Mesenchymal stem cell (in vitro differentiated cells and primary cell): ENCODE data around the gene WNT5B.

Experiments used
- DNase-seq: peaks from one replicate; pipeline ENCODE4 v3.0.0-alpha.2; 2013
- H2AFZ ChIP-seq: one replicate; pipeline ENCODE4 v1.6.1; 2013; ENCODE audit warnings: low read depth, mild to moderate bottlenecking, control low read depth, inconsistent platforms, low read length, moderate library complexity
- H2AK5ac ChIP-seq: 2 replicates; pipeline ENCODE4 v1.6.1; 2013; ENCODE audit warnings: low read length, moderate library complexity, mild to moderate bottlenecking, inconsistent platforms; ENCODE audit not compliant: severe bottlenecking
- H2BK120ac ChIP-seq: one replicate; pipeline ENCODE4 v1.6.1; 2013; ENCODE audit warnings: low read depth, mild to moderate bottlenecking, inconsistent platforms, low read length, moderate library complexity
- H2BK12ac ChIP-seq, 2 experiments: one replicate each; pipeline ENCODE4 v1.6.1; 2013; ENCODE audit warnings: inconsistent platforms in 2 of 2, low read length in 2 of 2, mild to moderate bottlenecking in 2 of 2, moderate library complexity in 2 of 2, control low read depth in 1 of 2
- H2BK15ac ChIP-seq: one replicate; pipeline ENCODE4 v1.6.1; 2013; ENCODE audit warnings: mild to moderate bottlenecking, low read depth, inconsistent platforms; ENCODE audit not compliant: poor library complexity, severe bottlenecking
- H2BK5ac ChIP-seq: 2 replicates; pipeline ENCODE4 v1.6.1; 2013; ENCODE audit warnings: low read depth, mild to moderate bottlenecking, low read length, control low read depth, inconsistent platforms; ENCODE audit not compliant: poor library complexity, severe bottlenecking
- H3K14ac ChIP-seq, 2 experiments: one replicate each; pipeline ENCODE4 v1.6.1; 2013; ENCODE audit warnings: inconsistent platforms in 2 of 2, low read length in 2 of 2, control low read depth in 1 of 2, mild to moderate bottlenecking in 1 of 2, moderate library complexity in 1 of 2
- H3K18ac ChIP-seq, 2 experiments: one replicate each; pipeline ENCODE4 v1.6.1; 2013; ENCODE audit warnings: inconsistent platforms in 2 of 2, low read length in 2 of 2, control low read depth in 1 of 2, low read depth in 1 of 2, mild to moderate bottlenecking in 1 of 2
- H3K23ac ChIP-seq, 2 experiments: one replicate each; pipeline ENCODE4 v1.6.1; 2013; ENCODE audit warnings: inconsistent platforms in 2 of 2, low read length in 2 of 2, mild to moderate bottlenecking in 2 of 2, moderate library complexity in 2 of 2, control low read depth in 1 of 2
- H3K27ac ChIP-seq: 2 replicates; pipeline ENCODE4 v1.5.1; 2013; ENCODE audit warnings: mild to moderate bottlenecking, moderate library complexity, low read length, control low read depth, inconsistent platforms; ENCODE audit not compliant: poor library complexity, severe bottlenecking
- H3K27me3 ChIP-seq, 2 experiments: 2 replicates each; pipeline versions ENCODE4 v1.6.1 to v1.7.0; 2013; ENCODE audit warnings: low read length in 2 of 2, mild to moderate bottlenecking in 2 of 2, moderate library complexity in 2 of 2, control low read depth in 1 of 2, inconsistent platforms in 1 of 2; ENCODE audit not compliant: control insufficient read depth in 1 of 2, insufficient read depth in 1 of 2
- H3K36me3 ChIP-seq, 2 experiments: 2 replicates each; pipeline versions ENCODE4 v1.6.1 to v1.7.0; 2013; ENCODE audit warnings: low read length in 2 of 2, control low read depth in 1 of 2, inconsistent platforms in 1 of 2, low read depth in 1 of 2, mild to moderate bottlenecking in 1 of 2; ENCODE audit not compliant: insufficient read depth in 2 of 2, control insufficient read depth in 1 of 2
- H3K4ac ChIP-seq, 2 experiments: one replicate each; pipeline ENCODE4 v1.6.1; 2013; ENCODE audit warnings: inconsistent platforms in 2 of 2, low read length in 2 of 2, mild to moderate bottlenecking in 2 of 2, moderate library complexity in 2 of 2, control low read depth in 1 of 2, low read depth in 1 of 2
- H3K4me1 ChIP-seq: 2 replicates; pipeline ENCODE4 v1.6.1; 2013; ENCODE audit warnings: low read depth, low read length, control low read depth; ENCODE audit not compliant: control insufficient read depth, insufficient read depth
- H3K4me2 ChIP-seq: 2 replicates; pipeline ENCODE4 v1.6.1; 2013; ENCODE audit warnings: low read length, mild to moderate bottlenecking, inconsistent platforms; ENCODE audit not compliant: poor library complexity, severe bottlenecking
- H3K4me3 ChIP-seq, 2 experiments: 2 replicates each; pipeline versions ENCODE4 v1.5.1 to v1.7.0; 2013; ENCODE audit warnings: low read length in 2 of 2, mild to moderate bottlenecking in 2 of 2, control low read depth in 1 of 2, low read depth in 1 of 2; ENCODE audit not compliant: insufficient read depth in 1 of 2
- H3K79me1 ChIP-seq: replicated peaks from 2 replicates; pipeline ENCODE4 v1.6.1; 2013; ENCODE audit warnings: mild to moderate bottlenecking, control low read depth, low read length, inconsistent platforms; ENCODE audit not compliant: poor library complexity, severe bottlenecking
- H3K9ac ChIP-seq: 2 replicates; pipeline ENCODE4 v1.7.0; 2013; ENCODE audit warnings: mild to moderate bottlenecking, low read length, moderate library complexity
- H3K9me3 ChIP-seq: 2 replicates; pipeline ENCODE4 v1.7.0; 2013; ENCODE audit warnings: mild to moderate bottlenecking, low read length; ENCODE audit not compliant: control insufficient read depth
- H4K8ac ChIP-seq: one replicate; pipeline ENCODE4 v1.6.1; 2013; ENCODE audit warnings: inconsistent platforms, mild to moderate bottlenecking, low read length, moderate library complexity
- H4K91ac ChIP-seq: one replicate; pipeline ENCODE4 v1.6.1; 2013; ENCODE audit warnings: mild to moderate bottlenecking, low read length, inconsistent platforms
- WGBS: methylation state at CpG from one replicate; pipeline ENCODE4 v1.1.7; 2013; ENCODE audit warnings: mixed read lengths; 5-methylcytosine and 5-hydroxymethylcytosine counted together

The WNT5B gene

DNA sequence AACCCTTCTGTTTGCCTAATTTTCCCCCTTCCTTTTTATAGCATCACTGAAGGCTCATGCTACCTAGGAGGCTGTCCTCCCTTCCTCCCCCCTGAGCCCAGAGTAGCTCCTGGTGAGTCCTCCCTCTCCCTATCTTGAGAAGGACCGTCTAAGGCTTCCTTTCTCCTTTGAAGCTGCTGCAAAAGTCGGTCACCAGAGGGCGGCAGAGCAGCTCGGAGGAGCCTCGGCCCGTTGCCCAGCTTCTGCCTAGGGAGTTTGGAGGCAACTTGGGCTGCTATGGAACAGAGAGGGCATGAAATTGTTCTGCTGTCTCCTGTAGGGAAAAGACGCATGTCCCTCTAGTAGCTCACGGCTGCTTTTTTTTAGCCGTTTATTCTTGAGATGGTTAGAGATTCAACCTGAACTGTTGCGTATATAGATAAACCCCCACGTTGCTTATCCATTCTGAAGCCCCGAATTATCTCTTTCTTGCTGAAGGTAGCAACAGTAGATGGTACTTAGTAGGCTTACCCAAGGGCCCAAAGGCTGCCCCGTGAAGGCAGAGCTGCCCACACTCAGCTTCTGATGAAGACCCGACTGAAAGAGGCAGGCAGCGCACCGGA lies 5.7 kb downstream of the WNT5B start:
- H3K23ac ChIP-seq, result no peak overlapping the region
- H3K9me3 ChIP-seq, result no peaks in the 10 kb centered on the region
- peaks cover 16 to 62% of the 10 kb centered on the region in 2 experiments for H3K36me3 ChIP-seq
- no peak overlapping the region for H2AK5ac ChIP-seq
- no peak overlapping the region for H3K14ac ChIP-seq
- no peak overlapping the region for H3K4ac ChIP-seq
- H3K4me2 ChIP-seq, result no peak overlapping the region
- 51% methylated on average over 16 of the region's 16 CpGs for WGBS
- peak overlapping the region; percentile 6 for H3K9ac ChIP-seq
- no peak overlapping the region for H2BK12ac ChIP-seq
- H4K91ac ChIP-seq, result peak overlapping the region; percentile 18
- H2AFZ ChIP-seq, result no peak overlapping the region
- peaks cover 6% of the 10 kb centered on the region for H3K79me1 ChIP-seq
- H3K18ac ChIP-seq, result no peak overlapping the region
- no peak overlapping the region for H2BK5ac ChIP-seq
- H2BK15ac ChIP-seq, result no peak overlapping the region
- no peak overlapping the region for H4K8ac ChIP-seq
- peak; percentile 65 for DNase-seq
- H2BK120ac ChIP-seq, result no peak overlapping the region
- no peaks in the 10 kb centered on the region for H3K27me3 ChIP-seq
- no peak overlapping the region for H3K27ac ChIP-seq
- H3K4me1 ChIP-seq, result peaks cover 20% of the 10 kb centered on the region
- H3K4me3 ChIP-seq, result no peak overlapping the region

DNA sequence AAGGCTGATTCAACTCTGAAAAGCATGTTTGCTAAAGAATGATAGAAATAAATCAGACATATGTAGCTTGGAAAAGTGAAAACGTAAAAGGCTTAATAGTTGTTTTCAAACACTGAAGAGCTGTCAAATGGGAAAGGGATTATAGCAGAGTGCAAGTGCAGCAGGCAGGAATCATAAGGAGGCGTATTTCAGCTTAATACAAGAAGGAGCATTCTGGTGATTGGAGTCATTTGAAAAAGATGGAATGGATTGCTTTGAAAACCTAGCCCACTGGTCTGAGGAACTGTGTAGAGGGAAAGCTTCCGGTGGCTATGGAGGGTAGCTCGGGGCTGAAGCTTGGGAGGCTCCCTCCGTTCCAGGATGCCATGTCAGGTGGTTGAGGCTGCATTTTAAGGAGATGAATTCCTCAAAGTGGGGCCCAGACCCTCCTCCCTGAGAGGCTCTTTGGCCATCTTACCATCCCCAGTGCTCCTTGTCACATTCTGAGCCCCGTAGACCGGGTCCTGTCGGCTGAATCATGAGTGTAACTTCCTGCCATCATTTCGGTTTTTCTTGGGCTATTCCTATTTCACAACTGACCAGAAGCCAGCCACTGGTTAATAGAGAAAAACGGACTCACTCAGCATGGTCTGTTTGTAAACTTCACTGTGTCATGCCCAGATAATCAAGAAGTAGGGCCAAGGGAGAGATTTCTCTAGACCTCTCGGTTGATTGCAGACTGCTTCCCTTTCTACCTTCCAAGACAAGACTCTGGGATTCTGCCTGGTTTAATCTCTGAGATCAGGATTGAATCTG lies 6.5 kb downstream of the WNT5B start:
- Histone ChIP-seq H4K91ac (no peak overlapping the region), H2BK5ac (no peak overlapping the region), H2AFZ (no peak overlapping the region), H3K4me3 (no peak overlapping the region), H3K4me2 (no peak overlapping the region), H2BK120ac (no peak overlapping the region), H3K27me3 (no peaks in the 10 kb centered on the region), H3K23ac (no peak overlapping the region), H3K14ac (no peak overlapping the region), H3K9ac (no peak overlapping the region), H4K8ac (no peak overlapping the region), H2BK15ac (no peak overlapping the region), H3K4me1 (peaks cover 12% of the 10 kb centered on the region), H2BK12ac (no peak overlapping the region), H3K4ac (no peak overlapping the region), H3K9me3 (no peaks in the 10 kb centered on the region), H3K79me1 (peaks cover 4% of the 10 kb centered on the region), H3K18ac (no peak overlapping the region), H3K27ac (no peak overlapping the region), H2AK5ac (no peak overlapping the region), H3K36me3 (peaks cover 20 to 70% of the 10 kb centered on the region in 2 experiments)
- peak; percentile 6 for DNase-seq
- 91% methylated on average over 11 of the region's 11 CpGs for WGBS

DNA sequence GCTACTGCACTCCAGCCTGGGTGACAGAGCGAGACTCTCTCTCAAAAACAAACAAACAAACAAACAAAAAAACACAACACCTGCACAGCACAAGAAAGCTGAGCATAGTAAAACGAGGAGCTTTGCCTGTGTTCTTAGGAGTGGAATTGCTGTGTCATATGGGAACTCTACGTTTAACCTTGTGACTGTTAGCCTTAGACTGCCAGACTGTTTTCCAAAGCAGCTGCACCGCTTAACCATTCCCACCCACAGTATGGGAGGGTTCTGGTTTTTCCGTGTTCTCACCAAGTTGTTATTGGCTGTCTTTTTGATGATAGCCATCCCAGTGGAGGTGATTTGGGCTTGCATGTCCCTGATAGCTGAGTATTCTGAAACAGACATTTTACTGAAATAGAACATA lies 9.2 kb downstream of the WNT5B start:
- DNase-seq, result no peak
- Histone ChIP-seq H3K4me2 (no peak overlapping the region), H2BK120ac (no peak overlapping the region), H2BK12ac (no peak overlapping the region), H2BK5ac (no peak overlapping the region), H3K27me3 (no peaks in the 10 kb centered on the region), H3K9ac (no peak overlapping the region), H3K23ac (no peak overlapping the region), H2AFZ (no peak overlapping the region), H3K36me3 (peaks cover 21 to 60% of the 10 kb centered on the region in 2 experiments), H3K4me1 (no peaks in the 10 kb centered on the region), H4K91ac (no peak overlapping the region), H3K79me1 (peaks cover 7% of the 10 kb centered on the region), H2BK15ac (no peak overlapping the region), H3K27ac (no peak overlapping the region), H3K14ac (no peak overlapping the region), H3K4me3 (no peak overlapping the region), H3K9me3 (no peaks in the 10 kb centered on the region), H2AK5ac (no peak overlapping the region), H4K8ac (no peak overlapping the region), H3K4ac (no peak overlapping the region), H3K18ac (no peak overlapping the region)
- WGBS, result 93% methylated on average over 3 of the region's 5 CpGs

DNA sequence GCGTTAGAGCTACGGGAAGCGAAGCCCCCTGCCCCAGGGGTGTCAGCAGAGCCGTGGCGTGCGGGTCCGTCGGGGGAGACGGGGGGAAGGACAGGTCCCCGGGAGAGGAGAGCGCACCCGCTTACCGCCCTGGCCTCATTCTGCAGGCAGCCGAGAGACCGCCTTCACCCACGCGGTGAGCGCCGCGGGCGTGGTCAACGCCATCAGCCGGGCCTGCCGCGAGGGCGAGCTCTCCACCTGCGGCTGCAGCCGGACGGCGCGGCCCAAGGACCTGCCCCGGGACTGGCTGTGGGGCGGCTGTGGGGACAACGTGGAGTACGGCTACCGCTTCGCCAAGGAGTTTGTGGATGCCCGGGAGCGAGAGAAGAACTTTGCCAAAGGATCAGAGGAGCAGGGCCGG lies 10.5 kb downstream of the WNT5B start:
- Histone ChIP-seq H3K9ac (no peak overlapping the region), H3K4me1 (peaks cover under 1% of the 10 kb centered on the region), H3K9me3 (no peaks in the 10 kb centered on the region), H3K36me3 (peaks cover 20 to 50% of the 10 kb centered on the region in 2 experiments), H4K91ac (no peak overlapping the region), H4K8ac (no peak overlapping the region), H3K4ac (no peak overlapping the region), H3K23ac (no peak overlapping the region), H3K4me2 (no peak overlapping the region), H3K27ac (no peak overlapping the region), H3K4me3 (no peak overlapping the region), H3K18ac (no peak overlapping the region), H2AFZ (no peak overlapping the region), H3K79me1 (peaks cover 10% of the 10 kb centered on the region), H2AK5ac (no peak overlapping the region), H2BK12ac (no peak overlapping the region), H2BK120ac (no peak overlapping the region), H3K27me3 (no peaks in the 10 kb centered on the region), H2BK15ac (no peak overlapping the region), H3K14ac (no peak overlapping the region), H2BK5ac (no peak overlapping the region)
- no peak for DNase-seq
- 89% methylated on average over 40 of the region's 40 CpGs for WGBS
